AG09309 (cell line): Measurements from ENCODE around the gene AAMP.
"Not testable (repeated sequence)": the region's sequence is repeated elsewhere in the genome, so short reads cannot be mapped to it uniquely, and the experiment has no call there.

Experiments used
- DNase-seq: peaks from one replicate; pipeline ENCODE4 v3.0.0-alpha.2; 2010; ENCODE audit warnings: low read depth
- H3K4me3 ChIP-seq: 2 replicates; pipeline ENCODE4 v1.5.1; 2011; ENCODE audit warnings: mild to moderate bottlenecking, low read depth, low read length, moderate library complexity; ENCODE audit not compliant: control insufficient read depth
- CTCF ChIP-seq: IDR thresholded peaks from 2 replicates; pipeline ENCODE4 v1.5.1; 2011; ENCODE audit warnings: mild to moderate bottlenecking, low read depth, low read length, inconsistent platforms; ENCODE audit not compliant: insufficient read depth, control insufficient read depth; ENCODE audit errors: missing control alignments

AAMP gene

DNA sequence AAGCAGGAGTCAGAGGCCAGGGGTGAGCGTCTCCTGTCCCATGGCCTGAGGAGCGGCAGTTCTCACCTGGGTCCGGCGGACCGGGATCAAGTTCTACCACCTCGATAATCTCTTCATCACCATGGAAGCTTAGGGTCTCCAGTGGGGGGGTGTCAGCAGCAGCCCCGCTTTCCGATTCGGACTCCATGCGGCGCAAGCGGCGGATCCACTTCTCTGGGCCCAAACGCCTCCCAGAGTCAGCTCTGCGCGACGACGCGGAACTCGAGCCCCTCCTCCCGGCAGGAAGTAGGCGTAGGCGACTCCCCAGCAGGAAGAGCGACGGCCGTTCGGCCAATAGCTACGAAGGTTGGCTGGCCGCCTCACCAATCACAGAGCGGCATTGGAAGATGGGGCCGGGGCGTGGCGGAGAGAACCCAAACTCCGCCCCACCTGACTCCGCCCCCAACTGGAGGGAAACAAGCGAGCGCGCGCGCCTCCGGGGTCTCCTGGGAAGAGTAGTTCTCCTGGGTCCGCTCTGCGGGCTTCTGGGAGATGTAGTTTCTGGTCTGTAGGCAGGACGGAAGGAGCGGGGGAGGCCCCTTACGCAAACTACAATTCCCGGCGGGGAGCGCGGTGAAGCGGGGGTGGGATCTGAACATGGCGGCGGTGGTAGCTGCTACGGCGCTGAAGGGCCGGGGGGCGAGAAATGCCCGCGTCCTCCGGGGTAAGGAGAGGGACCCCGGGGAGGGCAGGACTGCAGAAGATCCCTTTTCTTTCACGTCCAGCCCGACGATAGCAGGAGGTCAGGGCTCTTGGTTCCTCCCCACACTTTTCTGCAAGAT lies at the start of gene AAMP, which contains the start of gene PNKD:
AAMP (minus strand) TSS at position 238 of the 821 bp plus-strand sequence; CDS start at position 187, 51 bp downstream.
PNKD (plus strand) TSS at position 620 of the 821 bp plus-strand sequence; CDS start at position 637, 17 bp downstream.
- DNase-seq: peak; percentile 97
- no peak for TF ChIP-seq CTCF
- H3K4me3 ChIP-seq: peak within 1 kb of the TSS; percentile 87

DNA sequence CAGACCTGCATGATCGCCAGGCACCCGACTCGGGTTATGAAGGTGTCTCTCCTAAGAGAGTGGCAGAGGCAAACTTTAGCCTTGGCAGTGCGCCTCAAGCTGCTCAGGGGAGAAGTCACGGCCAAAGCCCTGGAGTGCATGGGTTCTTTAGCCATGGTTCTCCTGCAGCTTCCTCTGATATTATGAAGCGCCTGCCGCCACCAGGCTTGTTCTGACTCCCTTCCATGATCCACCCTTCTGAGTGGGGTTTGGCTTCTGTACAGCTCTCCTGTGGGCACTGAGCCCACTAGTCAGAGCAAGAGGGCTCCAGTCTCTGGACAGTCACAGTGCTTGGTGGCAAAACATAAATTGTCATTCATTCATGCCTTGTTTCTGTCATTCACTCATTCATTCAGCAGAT lies 48.3 kb upstream of the AAMP start:
- DNase-seq: no peak
- no peak for TF ChIP-seq CTCF
- no peak overlapping the region for H3K4me3 ChIP-seq

DNA sequence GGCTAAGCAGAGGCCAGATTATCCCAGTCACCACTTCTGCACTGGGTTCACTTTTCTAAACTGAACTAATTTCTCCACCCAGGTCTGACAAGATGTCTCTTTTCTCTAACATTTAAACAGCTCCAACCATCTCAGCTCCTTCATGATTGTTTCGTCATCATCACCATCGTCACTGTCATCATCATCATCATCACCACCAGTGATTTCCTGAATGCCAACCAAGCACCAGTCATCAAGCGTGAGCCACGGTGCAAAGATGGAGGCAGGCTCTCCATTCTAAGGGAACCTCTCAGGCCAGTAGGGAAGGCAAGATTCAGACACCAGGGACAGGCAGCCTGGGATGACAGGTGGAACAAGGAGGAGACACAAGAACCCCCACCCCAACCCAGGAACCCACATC lies 47.9 kb upstream of the AAMP start:
- no peak overlapping the region for H3K4me3 ChIP-seq
- TF ChIP-seq CTCF: no peak
- no peak for DNase-seq

- DNase-seq: no peak
- H3K4me3 ChIP-seq: no peak overlapping the region
- no peak for TF ChIP-seq CTCF
These were observed 47.3 kb upstream of the AAMP start for GRCh38 chr2:218317303-218317630.

- no peak overlapping the region for H3K4me3 ChIP-seq
- no peak for TF ChIP-seq CTCF
- no peak for DNase-seq
These were observed 45.5 kb upstream of the AAMP start for GRCh38 chr2:218315397-218315796.

GRCh38 chr2:218314764-218315163 lies 44.8 kb upstream of the AAMP start:
- DNase-seq, H3K4me3 ChIP-seq: not testable (repeated sequence)

DNA sequence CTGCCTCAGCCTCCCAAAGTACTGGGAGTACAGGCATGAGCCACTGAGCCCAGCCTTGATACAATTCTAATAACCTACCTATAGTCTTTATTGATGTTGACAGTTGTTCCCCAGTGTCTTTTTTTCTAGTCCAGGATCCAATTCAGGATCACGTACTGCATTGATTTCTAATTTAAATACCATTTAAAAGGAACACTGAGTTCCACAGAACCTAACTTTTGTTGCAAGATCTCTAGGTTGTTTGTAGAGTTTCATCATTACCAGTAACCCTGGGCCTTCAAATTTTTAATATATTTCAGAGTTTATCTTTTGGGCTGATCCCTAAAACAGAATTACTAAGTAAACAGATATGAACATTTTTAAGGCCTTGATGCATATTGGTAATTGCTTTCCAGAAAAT lies 43.4 kb upstream of the AAMP start:
- DNase-seq: no peak
- TF ChIP-seq CTCF: no peak
- no peak overlapping the region for H3K4me3 ChIP-seq
